Hepatocyte (in vitro differentiated cells): ENCODE data around the gene F2RL3.

ENCODE experiments used
- EZH2 ChIP-seq: fragments of 200-600 bp; sonication (generic); IDR thresholded peaks from 2 replicates; pipeline ENCODE4 v1.6.1; 2016; ENCODE audit warnings: antibody characterized with exemption, mild to moderate bottlenecking, borderline replicate concordance
- EZH2phosphoT487 ChIP-seq: fragments of 200-600 bp; sonication (generic); IDR thresholded peaks from one replicate; pipeline ENCODE4 v1.6.1; 2018; ENCODE audit warnings: antibody characterized with exemption, mild to moderate bottlenecking, low read depth, moderate library complexity; ENCODE audit not compliant: unreplicated experiment, severe bottlenecking
- TF ChIP-seq, protein P1 (sequence below): fragments of 200-600 bp; sonication (generic); IDR thresholded peaks from 2 replicates; pipeline ENCODE4 v1.5.1; 2016; ENCODE audit warnings: antibody characterized with exemption, mild to moderate bottlenecking; ENCODE audit not compliant: poor library complexity

DNA sequence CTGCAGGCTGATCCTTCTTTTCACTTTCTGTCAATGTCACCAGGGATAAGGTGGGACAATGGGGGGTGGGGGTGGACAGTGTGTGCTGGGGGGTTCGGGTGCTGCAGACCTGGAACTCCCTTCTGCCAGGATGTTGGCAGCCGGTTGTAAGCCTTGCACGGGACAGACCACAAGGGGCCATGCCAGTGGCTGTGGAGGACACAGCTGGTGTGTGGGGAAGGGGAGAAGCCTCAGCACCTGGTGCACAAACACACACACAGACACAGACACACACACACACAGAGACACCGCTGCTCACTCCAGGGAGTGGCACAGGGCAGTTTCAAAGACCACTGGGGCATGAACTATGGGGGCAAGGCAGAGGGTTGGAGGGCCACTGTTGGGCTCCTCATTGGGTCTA is 3.6 kb downstream of the F2RL3 start:
- TF ChIP-seq EZH2 (no peak), EZH2phosphoT487 (no peak)
- TF ChIP-seq, protein P1, sequence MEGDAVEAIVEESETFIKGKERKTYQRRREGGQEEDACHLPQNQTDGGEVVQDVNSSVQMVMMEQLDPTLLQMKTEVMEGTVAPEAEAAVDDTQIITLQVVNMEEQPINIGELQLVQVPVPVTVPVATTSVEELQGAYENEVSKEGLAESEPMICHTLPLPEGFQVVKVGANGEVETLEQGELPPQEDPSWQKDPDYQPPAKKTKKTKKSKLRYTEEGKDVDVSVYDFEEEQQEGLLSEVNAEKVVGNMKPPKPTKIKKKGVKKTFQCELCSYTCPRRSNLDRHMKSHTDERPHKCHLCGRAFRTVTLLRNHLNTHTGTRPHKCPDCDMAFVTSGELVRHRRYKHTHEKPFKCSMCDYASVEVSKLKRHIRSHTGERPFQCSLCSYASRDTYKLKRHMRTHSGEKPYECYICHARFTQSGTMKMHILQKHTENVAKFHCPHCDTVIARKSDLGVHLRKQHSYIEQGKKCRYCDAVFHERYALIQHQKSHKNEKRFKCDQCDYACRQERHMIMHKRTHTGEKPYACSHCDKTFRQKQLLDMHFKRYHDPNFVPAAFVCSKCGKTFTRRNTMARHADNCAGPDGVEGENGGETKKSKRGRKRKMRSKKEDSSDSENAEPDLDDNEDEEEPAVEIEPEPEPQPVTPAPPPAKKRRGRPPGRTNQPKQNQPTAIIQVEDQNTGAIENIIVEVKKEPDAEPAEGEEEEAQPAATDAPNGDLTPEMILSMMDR = no peak
